ENCODE data around the gene PIGA. TPM values are rescaled to one million over a fixed set of nuclear protein-coding genes. Genes with fewer than 3 reads are reported as not detected.

PIGA gene
- total RNA-seq, 1 experiment from 2014 or later, result 11.3 TPM

DNA sequence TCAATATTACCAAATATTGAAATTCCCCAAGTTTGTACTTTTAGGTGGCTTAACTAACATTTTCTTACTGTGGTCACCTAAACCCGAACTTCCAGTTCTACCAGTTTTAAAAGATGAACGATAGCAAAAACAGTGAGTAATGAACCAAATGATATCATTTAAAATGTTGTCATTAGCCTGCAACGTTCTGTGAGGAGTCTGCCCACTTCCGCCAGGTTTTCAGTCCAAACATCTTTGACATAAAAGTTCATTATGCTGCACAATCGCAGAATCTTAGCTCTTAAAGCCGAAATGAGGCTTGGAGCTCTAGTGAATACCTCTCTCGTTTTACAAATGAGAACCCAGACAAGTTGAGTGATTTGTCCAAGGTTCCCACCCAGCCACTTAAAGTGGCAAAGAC lies 762 bp downstream of the PIGA start:
- POLR2A ChIA-PET, result interaction anchor here (0.7 kb wide), 1 partner anchor 1309 kb away, joined by 4 read pairs; no protein-coding TSS in a partner anchor
- Mint-ChIP-seq H3K9me3 (no peaks in the 10 kb centered on the region), H3K27me3 (ENCODE audit: low read depth) (peaks cover 8% of the 10 kb centered on the region; the same call in 1 of the 2 replicates), H3K36me3 (peaks cover 3% of the 10 kb centered on the region; the same call in 1 of the 2 replicates), H3K27ac (peak overlapping the region; percentile 93), H3K4me1 (peaks cover 9% of the 10 kb centered on the region; the same call in 1 of the 2 replicates), H3K4me3 (peak overlapping the region; percentile 91)
- DNase-seq (ENCODE audit: low spot score), result no peak
- CTCF ChIA-PET, result no interaction called here
- TF ChIP-seq ZNF416 (CRISPR knock-in tag; IDR thresholded peaks at IDR 0.05) (no peak), ZNF121 (CRISPR knock-in tag; IDR thresholded peaks at IDR 0.05) (no peak), TEAD4 (CRISPR knock-in tag; IDR thresholded peaks at IDR 0.05) (no peak), FOXP1 (CRISPR knock-in tag; IDR thresholded peaks at IDR 0.05; ENCODE audit: borderline replicate concordance) (no peak), NR2C2 (CRISPR knock-in tag; IDR thresholded peaks at IDR 0.05) (no peak), ZNF263 (CRISPR knock-in tag; IDR thresholded peaks at IDR 0.05; ENCODE audit: low read depth) (no peak), RORB (CRISPR knock-in tag; IDR thresholded peaks at IDR 0.05) (no peak)
- TF ChIP-seq, protein P1, sequence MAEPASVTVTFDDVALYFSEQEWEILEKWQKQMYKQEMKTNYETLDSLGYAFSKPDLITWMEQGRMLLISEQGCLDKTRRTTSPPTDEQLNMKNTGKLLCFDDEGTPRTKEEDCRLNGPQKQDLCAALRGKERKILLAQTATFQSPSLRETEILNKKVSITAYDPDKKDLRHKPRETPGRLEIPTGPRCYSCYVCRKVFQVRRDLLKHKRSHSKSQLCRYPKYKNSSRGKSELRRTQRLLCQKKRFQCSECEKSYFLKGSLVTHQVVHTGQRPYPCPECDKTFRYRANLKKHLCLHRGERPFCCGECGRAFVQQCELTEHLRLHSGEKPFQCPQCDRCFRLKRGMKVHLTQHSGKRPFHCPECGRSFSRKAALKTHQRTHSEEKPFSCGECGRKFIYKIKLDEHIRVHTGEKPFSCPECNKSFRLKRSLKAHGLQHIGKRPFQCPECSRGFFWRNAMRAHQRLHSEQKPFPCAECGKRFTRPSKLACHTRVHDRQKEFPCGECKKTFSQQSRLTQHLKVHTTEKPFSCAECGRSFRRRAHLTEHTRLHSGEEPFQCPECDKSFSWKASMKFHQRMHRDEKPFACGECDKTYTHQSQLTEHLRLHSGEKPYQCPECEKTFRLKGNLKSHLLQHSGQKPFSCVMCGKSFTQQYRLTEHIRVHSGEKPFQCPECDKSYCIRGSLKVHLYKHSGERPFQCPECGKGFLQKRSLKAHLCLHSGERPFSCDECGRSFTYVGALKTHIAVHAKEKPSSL (CRISPR knock-in tag; conservative IDR thresholded peaks at IDR 0.05), result no peak
- TF ChIP-seq, protein P2, sequence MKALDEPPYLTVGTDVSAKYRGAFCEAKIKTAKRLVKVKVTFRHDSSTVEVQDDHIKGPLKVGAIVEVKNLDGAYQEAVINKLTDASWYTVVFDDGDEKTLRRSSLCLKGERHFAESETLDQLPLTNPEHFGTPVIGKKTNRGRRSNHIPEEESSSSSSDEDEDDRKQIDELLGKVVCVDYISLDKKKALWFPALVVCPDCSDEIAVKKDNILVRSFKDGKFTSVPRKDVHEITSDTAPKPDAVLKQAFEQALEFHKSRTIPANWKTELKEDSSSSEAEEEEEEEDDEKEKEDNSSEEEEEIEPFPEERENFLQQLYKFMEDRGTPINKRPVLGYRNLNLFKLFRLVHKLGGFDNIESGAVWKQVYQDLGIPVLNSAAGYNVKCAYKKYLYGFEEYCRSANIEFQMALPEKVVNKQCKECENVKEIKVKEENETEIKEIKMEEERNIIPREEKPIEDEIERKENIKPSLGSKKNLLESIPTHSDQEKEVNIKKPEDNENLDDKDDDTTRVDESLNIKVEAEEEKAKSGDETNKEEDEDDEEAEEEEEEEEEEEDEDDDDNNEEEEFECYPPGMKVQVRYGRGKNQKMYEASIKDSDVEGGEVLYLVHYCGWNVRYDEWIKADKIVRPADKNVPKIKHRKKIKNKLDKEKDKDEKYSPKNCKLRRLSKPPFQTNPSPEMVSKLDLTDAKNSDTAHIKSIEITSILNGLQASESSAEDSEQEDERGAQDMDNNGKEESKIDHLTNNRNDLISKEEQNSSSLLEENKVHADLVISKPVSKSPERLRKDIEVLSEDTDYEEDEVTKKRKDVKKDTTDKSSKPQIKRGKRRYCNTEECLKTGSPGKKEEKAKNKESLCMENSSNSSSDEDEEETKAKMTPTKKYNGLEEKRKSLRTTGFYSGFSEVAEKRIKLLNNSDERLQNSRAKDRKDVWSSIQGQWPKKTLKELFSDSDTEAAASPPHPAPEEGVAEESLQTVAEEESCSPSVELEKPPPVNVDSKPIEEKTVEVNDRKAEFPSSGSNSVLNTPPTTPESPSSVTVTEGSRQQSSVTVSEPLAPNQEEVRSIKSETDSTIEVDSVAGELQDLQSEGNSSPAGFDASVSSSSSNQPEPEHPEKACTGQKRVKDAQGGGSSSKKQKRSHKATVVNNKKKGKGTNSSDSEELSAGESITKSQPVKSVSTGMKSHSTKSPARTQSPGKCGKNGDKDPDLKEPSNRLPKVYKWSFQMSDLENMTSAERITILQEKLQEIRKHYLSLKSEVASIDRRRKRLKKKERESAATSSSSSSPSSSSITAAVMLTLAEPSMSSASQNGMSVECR (CRISPR knock-in tag; IDR thresholded peaks at IDR 0.05; ENCODE audit: borderline replicate concordance), result no peak
- TF ChIP-seq, protein P3, sequence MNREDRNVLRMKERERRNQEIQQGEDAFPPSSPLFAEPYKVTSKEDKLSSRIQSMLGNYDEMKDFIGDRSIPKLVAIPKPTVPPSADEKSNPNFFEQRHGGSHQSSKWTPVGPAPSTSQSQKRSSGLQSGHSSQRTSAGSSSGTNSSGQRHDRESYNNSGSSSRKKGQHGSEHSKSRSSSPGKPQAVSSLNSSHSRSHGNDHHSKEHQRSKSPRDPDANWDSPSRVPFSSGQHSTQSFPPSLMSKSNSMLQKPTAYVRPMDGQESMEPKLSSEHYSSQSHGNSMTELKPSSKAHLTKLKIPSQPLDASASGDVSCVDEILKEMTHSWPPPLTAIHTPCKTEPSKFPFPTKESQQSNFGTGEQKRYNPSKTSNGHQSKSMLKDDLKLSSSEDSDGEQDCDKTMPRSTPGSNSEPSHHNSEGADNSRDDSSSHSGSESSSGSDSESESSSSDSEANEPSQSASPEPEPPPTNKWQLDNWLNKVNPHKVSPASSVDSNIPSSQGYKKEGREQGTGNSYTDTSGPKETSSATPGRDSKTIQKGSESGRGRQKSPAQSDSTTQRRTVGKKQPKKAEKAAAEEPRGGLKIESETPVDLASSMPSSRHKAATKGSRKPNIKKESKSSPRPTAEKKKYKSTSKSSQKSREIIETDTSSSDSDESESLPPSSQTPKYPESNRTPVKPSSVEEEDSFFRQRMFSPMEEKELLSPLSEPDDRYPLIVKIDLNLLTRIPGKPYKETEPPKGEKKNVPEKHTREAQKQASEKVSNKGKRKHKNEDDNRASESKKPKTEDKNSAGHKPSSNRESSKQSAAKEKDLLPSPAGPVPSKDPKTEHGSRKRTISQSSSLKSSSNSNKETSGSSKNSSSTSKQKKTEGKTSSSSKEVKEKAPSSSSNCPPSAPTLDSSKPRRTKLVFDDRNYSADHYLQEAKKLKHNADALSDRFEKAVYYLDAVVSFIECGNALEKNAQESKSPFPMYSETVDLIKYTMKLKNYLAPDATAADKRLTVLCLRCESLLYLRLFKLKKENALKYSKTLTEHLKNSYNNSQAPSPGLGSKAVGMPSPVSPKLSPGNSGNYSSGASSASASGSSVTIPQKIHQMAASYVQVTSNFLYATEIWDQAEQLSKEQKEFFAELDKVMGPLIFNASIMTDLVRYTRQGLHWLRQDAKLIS (CRISPR knock-in tag; IDR thresholded peaks at IDR 0.05; ENCODE audit: borderline replicate concordance), result no peak
- TF ChIP-seq, protein P4, sequence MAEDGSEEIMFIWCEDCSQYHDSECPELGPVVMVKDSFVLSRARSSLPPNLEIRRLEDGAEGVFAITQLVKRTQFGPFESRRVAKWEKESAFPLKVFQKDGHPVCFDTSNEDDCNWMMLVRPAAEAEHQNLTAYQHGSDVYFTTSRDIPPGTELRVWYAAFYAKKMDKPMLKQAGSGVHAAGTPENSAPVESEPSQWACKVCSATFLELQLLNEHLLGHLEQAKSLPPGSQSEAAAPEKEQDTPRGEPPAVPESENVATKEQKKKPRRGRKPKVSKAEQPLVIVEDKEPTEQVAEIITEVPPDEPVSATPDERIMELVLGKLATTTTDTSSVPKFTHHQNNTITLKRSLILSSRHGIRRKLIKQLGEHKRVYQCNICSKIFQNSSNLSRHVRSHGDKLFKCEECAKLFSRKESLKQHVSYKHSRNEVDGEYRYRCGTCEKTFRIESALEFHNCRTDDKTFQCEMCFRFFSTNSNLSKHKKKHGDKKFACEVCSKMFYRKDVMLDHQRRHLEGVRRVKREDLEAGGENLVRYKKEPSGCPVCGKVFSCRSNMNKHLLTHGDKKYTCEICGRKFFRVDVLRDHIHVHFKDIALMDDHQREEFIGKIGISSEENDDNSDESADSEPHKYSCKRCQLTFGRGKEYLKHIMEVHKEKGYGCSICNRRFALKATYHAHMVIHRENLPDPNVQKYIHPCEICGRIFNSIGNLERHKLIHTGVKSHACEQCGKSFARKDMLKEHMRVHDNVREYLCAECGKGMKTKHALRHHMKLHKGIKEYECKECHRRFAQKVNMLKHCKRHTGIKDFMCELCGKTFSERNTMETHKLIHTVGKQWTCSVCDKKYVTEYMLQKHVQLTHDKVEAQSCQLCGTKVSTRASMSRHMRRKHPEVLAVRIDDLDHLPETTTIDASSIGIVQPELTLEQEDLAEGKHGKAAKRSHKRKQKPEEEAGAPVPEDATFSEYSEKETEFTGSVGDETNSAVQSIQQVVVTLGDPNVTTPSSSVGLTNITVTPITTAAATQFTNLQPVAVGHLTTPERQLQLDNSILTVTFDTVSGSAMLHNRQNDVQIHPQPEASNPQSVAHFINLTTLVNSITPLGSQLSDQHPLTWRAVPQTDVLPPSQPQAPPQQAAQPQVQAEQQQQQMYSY (CRISPR knock-in tag; IDR thresholded peaks at IDR 0.05), result no peak
- no peak for ATAC-seq

Data from WTC11 (cell line).